NCI-H345 treated with DMSO at 0.1 percent for 48 hours (cell line): ENCODE data around the gene FAM25G.
A peak's percentile ranks its signal among the peaks of the same experiment; 100 is the strongest.

Experiments
- DNase-seq: peaks from one replicate; lab custom pipeline; 2025; ENCODE audit not compliant: unreplicated experiment; lab: John Stamatoyannopoulos, UW

FAM25G gene

DNA sequence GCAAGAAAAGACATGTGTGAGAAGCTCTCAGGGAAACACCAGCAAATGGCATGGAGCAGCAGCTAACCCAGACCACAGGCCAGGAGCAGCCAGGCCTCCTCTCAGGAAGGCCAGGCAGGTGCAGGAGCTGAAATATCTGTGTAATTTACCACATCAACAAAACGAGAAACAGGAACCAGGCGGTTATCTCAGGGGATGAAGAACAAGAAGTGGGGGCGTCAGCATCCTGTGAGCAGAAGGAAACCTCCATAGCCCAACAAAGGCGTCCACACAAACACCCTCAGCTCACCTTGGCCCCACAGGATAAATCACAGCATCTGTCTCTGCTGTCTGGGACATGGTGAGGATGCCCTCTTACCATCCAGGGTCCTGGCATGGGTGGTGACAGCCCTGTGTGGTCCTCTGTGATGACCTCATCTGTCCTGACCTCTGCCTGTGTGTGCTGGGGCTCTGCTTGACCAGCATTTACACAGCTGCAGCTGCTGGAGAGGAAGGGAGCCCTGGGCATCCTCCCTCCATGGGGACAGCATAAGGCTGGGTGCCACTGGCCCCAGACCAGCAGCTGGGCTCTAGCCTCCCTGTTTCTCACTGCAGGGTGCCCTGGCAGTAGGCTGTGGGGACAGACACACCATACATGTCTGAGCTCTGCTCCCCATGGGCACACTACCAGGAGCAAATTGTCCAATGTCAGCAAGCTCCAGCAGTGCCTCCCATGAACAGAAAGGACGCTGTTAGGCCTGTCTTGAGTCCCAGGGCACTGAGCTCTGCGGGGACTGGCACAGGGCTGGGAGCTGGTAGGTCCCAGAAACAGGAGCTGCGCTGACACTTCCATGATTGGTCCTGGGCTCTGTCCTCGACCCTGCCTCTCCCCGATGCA lies 42.2 kb downstream of the FAM25G start:
- no peak for DNase-seq

DNA sequence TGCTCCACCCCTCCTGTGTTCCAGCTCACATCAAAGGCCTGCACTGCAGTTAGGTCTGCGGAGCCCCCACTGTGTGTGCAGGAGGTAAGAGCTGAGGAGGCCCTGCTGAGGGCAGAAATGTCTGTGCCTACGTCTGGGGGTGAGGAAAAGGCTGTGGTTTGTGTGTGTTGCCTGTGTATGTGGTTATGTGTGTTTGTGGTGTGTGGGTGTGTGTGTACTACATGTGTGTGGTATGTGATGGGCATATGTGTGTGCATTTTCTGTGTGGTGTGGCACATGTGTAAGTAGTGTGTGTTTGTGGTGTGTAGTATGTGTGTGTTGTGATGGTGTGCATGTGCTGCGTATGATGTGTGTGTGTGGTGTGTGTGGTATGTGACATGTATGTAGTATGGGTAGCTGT lies 43.8 kb downstream of the FAM25G start:
- DNase-seq, result no peak

DNA sequence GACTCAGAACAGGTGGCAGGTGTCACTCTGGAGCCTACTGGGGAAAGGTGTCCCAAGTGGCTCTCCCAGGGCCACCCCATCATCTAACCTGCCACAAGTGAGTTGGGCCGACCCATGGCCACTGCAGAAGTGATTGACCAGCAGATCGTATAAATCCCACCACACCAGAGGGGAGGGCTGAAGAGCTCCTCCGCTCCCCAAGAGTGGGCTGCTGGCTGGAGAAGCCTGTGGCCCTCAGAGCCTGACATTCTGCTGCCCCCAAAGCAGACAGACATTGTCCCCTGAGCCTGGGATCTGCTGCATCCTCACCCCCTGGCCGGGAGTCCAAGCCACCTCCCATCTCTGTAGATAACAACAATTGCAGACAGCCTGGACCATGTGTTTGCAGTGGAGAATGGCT lies 44.3 kb downstream of the FAM25G start:
- no peak for DNase-seq

DNA sequence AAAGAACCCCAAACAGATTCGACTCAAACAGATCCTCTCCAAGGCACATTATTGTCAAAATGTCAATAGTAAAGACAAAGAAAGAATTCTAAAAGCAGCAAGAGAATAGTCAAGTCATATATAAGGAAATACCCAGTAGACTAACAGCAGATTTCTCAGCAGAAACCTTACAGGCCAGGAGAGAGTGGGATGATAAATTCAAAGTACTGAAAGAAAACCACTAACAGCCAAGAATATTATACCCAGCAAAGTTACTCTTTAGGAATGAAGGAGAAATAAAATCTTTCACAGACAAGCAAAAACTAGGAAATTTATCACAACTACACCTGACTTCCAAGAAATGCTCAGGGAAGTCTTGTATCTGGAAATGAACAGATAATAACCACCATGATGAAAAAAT lies 45.8 kb downstream of the FAM25G start:
- no peak for DNase-seq

DNA sequence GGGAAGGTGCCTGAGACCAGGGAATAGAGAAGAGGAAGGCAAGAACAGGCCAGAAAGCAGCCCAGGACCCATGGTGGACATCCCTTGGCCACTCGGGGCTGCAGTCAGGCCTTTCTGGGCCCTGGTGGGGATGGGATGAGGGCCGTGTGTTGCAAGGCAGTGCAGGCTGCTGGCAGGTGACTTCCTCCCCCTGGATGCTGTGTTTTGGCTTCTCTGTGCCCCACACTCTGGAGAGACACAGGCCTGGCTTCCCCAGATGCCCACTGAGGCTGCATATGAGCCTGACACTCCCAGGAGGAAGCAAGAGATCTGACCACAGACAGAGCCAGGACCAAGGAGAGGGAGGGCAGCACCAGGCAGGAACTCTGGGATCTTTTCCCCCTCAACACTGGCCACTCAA lies 47.5 kb downstream of the FAM25G start:
- no peak for DNase-seq

DNA sequence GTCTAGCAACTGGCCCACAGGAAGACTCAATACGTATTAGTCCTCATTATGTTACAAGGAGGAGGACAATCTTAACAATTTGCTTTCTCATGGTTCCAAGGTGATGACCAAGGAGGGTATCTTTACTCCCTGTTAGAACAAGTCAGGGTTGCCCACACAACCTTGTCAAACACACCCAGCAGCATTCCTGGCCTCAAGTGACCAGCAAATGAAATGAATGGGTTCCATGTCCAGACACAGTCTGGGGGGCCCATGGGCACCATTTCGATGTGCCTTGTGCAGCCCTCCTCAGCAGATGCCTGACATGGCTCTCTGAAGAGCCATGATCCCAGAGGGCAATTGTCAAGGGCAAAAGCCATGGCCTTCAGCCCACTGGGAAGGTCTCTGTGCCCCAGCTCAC lies 48.4 kb downstream of the FAM25G start:
- no peak for DNase-seq

DNA sequence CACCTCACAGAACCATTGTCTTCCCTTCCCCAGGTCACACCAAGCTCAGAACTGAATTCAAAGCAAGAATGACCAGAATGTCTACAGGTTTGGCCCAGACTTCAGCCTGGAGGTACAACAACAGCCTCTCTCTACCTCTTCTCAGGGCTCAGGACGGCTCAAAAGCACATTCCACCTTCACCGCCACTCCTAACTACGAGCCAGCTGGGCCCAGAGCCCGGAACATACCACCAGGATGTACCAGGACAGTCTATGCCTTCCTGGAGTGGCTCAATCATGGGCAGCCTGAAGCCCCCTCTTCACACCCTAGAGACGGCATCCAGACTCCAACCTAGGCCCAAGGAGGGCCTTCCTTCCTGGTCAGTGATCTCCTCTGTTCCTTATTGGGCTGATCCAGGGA lies 49.1 kb downstream of the FAM25G start:
- DNase-seq, result no peak

DNA sequence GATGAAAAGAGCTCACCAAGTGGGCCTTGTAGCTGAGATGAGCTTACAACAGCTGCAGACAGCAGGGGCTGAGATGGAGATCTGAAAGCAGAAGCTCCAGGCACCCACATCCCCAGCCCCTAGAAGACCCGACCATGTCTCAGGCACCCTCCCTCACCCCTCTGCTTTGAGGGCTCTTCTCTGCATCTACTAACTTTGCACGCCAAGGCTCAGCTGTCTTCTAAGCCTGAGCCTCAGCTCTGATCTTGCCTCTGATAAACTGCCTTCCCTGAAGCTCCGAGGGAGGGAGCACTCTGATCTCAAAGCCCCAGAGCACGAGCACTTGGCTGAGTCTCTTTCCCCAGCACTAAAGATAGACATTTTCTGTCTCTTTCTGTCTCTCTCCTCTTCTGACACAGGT lies 49.6 kb downstream of the FAM25G start:
- no peak for DNase-seq

DNA sequence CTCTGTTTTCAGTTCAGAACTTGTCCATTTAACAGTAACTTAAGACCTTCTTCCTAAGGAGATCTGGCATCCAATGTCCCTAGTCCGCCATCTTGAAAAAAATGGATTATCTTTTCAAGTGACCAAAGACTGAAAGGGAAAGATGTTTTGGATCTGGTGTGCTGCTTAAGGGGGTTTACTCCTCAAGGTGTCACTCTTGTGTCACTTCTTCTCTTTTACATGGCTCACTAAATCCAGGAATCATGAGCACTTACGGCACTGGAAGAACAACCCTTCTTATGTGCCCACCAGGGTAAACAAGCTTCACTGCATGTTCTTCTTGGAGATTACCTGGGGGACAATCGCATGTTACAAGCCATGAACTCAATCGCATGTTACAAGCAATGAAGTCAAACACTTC lies 51.3 kb downstream of the FAM25G start:
- DNase-seq, result no peak

DNA sequence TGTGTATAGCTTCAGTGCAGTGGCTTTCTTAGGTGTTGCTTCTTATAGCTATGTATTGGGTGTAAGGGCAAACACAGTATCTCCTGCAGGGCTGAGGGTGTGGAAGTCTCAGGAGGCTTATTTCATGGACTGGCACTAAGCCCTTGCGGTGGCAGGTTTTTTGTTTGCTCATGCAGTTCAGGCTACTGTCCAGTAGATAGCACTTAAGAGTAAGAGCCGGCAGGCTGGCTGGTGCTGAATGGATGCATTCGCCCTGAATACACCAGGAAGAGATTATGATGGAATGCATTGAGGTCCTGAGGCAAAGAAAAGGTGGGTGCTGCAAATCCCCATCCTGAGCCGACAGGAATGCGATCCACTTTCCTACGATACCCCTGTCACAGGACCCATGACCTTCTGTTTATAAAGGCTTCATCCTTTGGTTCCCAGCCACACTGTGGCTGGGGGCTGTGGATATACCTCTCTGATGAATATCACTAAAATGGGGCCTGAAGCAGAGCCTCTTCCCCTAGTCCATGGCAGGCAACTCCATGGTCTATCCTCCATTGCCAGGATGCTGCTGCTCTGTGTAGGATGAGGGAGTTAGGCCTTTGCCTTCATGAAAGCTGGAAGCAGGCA lies 52.5 kb downstream of the FAM25G start:
- peak; percentile 2 for DNase-seq
